ENCODE measurements around the gene RMND5A.

The RMND5A gene

DNA sequence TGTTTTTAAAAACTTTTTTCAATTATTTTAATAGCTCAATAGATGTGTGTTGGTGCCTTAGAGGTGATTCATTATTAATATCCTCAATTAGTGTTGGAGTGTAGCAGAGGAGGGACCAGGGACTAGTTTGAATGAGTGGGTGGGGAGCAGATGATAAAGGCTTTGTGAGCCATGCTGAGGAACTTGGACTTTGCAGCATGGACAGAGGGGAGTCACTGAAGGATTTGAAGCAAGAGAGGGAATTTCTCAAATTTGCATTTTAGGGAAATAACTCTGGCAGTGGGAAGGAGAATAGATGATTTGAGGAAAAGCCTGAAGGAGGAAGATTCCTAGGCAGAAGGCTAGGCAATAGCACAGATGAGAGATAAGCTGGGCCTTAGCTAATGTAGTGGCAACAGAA is 42.3 kb upstream of the RMND5A start:
- TF ChIP-seq, protein P1, sequence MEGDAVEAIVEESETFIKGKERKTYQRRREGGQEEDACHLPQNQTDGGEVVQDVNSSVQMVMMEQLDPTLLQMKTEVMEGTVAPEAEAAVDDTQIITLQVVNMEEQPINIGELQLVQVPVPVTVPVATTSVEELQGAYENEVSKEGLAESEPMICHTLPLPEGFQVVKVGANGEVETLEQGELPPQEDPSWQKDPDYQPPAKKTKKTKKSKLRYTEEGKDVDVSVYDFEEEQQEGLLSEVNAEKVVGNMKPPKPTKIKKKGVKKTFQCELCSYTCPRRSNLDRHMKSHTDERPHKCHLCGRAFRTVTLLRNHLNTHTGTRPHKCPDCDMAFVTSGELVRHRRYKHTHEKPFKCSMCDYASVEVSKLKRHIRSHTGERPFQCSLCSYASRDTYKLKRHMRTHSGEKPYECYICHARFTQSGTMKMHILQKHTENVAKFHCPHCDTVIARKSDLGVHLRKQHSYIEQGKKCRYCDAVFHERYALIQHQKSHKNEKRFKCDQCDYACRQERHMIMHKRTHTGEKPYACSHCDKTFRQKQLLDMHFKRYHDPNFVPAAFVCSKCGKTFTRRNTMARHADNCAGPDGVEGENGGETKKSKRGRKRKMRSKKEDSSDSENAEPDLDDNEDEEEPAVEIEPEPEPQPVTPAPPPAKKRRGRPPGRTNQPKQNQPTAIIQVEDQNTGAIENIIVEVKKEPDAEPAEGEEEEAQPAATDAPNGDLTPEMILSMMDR (conservative IDR thresholded peaks at IDR 0.05): no peak
- TF ChIP-seq ZFX (IDR thresholded peaks at IDR 0.05): no peak
- no peak overlapping the region for H3K27ac ChIP-seq

DNA sequence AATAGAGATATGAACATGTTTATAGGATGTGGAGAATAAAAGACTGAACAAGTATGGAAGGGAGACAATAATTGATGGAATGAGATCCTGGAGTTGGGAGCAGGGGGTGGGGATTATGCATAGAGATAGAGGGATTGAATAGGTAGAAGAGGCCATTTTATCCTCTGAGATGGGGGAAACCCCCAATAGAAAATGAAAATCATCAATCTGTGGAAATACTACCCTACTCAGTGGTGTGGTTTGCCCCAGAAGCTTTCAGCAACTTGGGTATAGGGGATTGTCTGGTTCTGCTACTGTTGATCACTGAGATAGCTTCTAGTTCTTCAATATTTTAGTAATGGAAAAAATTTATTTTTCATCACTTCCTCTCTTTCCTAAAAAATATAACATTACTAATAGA is 41.1 kb upstream of the RMND5A start:
- H3K27ac ChIP-seq: no peak overlapping the region
- no peak for TF ChIP-seq ZFX (IDR thresholded peaks at IDR 0.05)
- TF ChIP-seq, protein P1 (conservative IDR thresholded peaks at IDR 0.05): no peak

DNA sequence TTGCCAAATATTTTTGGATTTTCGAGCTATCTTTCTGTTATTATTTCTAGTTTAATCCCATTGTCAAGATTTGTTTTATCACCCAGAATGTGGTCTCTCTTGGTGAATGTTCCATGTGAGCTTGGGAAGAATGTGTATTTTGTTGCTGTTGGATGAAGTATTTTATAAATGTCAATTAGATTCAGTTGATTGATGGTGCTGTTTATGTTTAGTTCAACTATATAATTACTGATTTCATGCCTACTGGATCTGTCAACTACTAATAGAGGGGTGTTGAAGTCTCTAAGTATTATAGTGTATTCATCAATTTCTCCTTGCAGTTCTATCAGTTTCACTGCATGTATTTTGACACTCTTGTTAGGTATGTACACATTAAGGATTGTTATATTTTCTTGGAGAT is 34.7 kb upstream of the RMND5A start:
- no peak overlapping the region for H3K27ac ChIP-seq
- no peak for TF ChIP-seq ZFX (IDR thresholded peaks at IDR 0.05)
- TF ChIP-seq, protein P1 (conservative IDR thresholded peaks at IDR 0.05): no peak

DNA sequence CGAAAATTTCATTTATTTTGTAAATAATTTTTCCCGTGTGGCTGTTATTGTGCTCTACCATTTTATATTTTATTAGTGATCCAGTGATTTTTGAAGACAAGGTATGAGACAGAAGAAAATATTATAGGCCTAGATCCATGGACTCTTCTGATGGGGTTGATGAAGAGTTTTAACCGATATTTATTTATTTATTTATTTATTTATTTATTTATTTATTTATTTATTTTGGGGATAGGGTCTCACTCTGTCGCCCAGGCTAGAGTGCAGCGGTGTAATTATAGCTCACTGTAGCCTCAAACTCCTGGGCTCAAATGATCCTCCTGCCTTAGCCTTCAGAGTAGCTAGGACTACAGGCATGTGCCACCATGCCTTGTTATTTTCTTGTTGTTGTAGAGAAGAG is 33.6 kb upstream of the RMND5A start:
- H3K27ac ChIP-seq: no peak overlapping the region
- TF ChIP-seq ZFX (IDR thresholded peaks at IDR 0.05): no peak
- TF ChIP-seq, protein P1 (conservative IDR thresholded peaks at IDR 0.05): no peak

DNA sequence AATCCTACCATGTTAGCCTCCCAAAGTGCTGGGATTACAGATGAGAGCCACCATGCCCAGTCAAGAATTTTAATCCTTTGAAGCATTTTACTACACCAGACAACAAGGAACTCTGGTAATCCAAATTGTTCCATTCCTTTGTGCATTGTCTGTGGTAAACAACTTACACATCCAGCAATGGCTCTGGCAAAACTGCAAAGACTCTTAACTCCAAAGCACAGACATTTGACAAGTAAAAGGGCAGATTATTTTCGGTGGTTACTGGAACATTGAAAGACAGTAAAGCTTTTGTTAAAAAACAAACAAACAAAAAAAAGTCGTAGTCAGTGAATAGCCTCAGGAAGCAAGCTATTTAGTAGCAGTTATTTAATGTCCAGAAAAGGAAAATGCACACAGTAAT is 33.2 kb upstream of the RMND5A start:
- H3K27ac ChIP-seq: no peak overlapping the region
- TF ChIP-seq ZFX (IDR thresholded peaks at IDR 0.05): no peak
- TF ChIP-seq, protein P1 (conservative IDR thresholded peaks at IDR 0.05): no peak

DNA sequence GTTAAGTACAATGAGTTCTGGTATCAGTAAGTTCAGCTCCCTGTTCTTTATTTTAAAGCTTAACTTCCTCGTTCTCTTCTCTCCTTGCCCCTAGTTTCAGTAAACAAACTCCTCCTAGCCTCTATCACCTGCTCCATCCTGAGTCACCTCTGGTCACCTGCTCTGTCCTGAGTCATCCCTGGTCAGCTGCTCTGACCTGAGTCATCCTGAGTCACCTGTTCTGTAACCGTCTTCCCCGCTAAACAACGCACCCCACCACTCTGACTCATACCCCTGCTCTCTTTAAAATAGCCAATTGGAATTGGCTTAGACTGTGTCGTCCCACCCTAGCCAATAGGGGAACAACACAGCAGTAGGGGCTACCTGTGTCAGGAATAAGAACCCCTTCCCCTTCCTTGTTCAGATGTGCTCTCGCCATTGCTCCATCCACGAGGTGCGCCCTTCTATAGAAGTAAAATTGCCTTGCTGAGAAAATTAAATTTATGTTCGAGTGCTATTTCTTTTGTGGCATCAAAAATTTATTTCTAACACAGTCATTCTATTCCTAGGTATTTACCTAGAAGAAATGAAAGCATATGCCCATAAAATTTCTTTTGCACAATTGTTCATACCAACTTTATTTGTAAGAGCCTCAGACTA is 24.9 kb upstream of the RMND5A start:
- H3K27ac ChIP-seq: no peak overlapping the region
- TF ChIP-seq ZFX (IDR thresholded peaks at IDR 0.05): no peak
- TF ChIP-seq, protein P1 (conservative IDR thresholded peaks at IDR 0.05): no peak

DNA sequence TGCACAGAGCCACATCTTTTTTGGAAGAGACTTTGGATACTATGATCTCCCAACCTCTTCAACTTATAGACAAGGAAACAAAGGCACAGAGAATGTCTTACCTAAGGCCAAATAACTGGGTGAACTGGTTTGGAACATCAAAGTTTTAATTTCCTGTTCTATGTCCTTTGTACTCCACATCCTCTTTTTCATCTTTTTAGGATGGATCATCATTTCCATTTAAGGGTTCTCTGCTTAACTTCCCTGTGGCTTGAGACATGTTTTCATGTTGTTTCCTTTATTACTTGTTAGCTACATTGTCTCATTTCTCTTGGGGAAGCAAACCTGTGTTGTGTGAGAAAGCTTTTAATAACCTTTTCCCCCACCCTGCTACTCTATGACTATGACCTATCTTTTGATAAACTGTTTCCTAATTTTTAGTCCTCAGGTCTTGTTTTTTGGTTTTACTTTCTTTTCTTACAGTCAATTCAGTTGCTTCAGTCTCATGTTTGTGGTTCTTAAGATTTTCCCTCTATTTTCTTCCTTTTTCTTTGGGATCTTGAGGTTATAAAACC is 22.5 kb upstream of the RMND5A start:
- TF ChIP-seq ZFX (IDR thresholded peaks at IDR 0.05): no peak
- TF ChIP-seq, protein P1 (conservative IDR thresholded peaks at IDR 0.05): no peak
- no peak overlapping the region for H3K27ac ChIP-seq

Data from C4-2B (cell line).